ENCODE results near the gene CDCA4.

GRCh38 chr14:105055736-105056302 lies 34.9 kb upstream of the CDCA4 start:
- no peak for TF ChIP-seq CTCF (IDR thresholded peaks at IDR 0.05)
- TF ChIP-seq POLR2A (IDR thresholded peaks at IDR 0.05) = no peak
